ENCODE measurements around the gene ARID2. TPM values are rescaled to one million over a fixed set of nuclear protein-coding genes. Genes with fewer than 3 reads are reported as not detected.

The ARID2 gene
- total RNA-seq, 1 donor from 2014 or later: 21.1 TPM

DNA sequence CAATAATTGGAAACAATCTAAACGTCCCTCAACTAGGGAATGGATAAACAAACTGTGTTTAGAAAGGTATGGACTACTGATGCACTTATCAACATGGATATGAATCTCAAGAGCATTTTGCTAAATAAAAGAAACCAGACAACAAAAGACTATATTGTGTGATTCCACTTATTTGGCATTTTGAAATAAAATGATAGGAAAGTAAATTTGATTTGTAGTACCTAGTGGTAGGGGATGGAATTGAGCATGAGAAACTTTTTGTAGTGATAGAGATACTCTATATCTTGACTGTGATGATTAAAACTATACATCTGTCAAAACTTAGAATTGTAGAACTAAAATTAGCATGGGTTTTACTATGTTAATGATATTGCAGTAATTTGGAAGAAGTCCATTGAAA is 87.1 kb downstream of the ARID2 start:
- TF ChIP-seq, protein P1, sequence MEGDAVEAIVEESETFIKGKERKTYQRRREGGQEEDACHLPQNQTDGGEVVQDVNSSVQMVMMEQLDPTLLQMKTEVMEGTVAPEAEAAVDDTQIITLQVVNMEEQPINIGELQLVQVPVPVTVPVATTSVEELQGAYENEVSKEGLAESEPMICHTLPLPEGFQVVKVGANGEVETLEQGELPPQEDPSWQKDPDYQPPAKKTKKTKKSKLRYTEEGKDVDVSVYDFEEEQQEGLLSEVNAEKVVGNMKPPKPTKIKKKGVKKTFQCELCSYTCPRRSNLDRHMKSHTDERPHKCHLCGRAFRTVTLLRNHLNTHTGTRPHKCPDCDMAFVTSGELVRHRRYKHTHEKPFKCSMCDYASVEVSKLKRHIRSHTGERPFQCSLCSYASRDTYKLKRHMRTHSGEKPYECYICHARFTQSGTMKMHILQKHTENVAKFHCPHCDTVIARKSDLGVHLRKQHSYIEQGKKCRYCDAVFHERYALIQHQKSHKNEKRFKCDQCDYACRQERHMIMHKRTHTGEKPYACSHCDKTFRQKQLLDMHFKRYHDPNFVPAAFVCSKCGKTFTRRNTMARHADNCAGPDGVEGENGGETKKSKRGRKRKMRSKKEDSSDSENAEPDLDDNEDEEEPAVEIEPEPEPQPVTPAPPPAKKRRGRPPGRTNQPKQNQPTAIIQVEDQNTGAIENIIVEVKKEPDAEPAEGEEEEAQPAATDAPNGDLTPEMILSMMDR (IDR thresholded peaks at IDR 0.05; ENCODE audit: insufficient read depth, low read length, poor library complexity, severe bottlenecking): no peak
- no peak for DNase-seq (ENCODE audit: low read depth)
- H3K27me3 ChIP-seq (ENCODE audit: control insufficient read depth, insufficient read depth, low read length): no peaks in the 10 kb centered on the region
- no peak overlapping the region for H3K4me3 ChIP-seq (ENCODE audit: low read depth, low read length)
- no peaks in the 10 kb centered on the region for H3K36me3 ChIP-seq (ENCODE audit: control insufficient read depth, insufficient read depth, low read length)

DNA sequence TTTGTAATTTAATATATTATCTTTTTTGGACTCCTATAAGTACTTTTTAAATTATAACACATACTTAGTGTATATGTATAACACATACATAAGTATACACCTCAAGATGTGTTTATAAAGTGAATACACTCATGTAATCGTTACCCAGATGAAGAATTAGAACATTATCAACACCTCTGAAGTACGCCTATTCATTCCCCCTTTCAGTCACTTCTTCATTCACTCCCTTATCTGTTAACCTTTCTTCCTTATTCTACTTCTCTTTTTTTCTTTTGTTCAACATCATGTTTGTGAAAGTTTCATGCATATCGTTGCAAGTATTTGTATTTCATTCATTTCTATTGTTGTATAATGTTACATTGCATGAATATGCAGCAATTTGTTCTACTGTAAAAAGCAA is 98.5 kb downstream of the ARID2 start:
- no peak for DNase-seq (ENCODE audit: low read depth)
- Histone ChIP-seq H3K36me3 (ENCODE audit: control insufficient read depth, insufficient read depth, low read length) (no peaks in the 10 kb centered on the region), H3K27me3 (ENCODE audit: control insufficient read depth, insufficient read depth, low read length) (no peaks in the 10 kb centered on the region), H3K4me3 (ENCODE audit: low read depth, low read length) (no peak overlapping the region)
- TF ChIP-seq, protein P1 (IDR thresholded peaks at IDR 0.05; ENCODE audit: insufficient read depth, low read length, poor library complexity, severe bottlenecking): no peak

DNA sequence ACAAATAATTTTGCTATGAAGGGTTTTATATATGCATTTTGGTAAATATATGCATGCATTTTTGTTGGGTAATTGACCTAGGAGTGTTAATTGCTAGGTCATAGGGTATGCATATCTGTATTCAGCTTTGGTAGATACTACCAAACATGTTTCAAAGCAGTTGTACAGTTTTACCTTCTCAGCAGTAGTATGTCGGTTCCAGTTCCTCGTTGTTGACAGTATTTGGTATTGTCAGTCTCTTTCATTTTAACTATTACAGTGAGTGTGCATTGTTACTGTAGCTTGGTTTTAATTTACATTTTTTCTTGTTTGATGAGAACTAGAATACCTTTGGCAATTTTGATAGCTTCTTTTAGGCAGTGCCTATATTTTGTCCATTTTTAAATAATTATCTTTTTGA is 98.9 kb downstream of the ARID2 start:
- Histone ChIP-seq H3K27me3 (ENCODE audit: control insufficient read depth, insufficient read depth, low read length) (no peaks in the 10 kb centered on the region), H3K36me3 (ENCODE audit: control insufficient read depth, insufficient read depth, low read length) (no peaks in the 10 kb centered on the region), H3K4me3 (ENCODE audit: low read depth, low read length) (no peak overlapping the region)
- DNase-seq (ENCODE audit: low read depth): no peak
- TF ChIP-seq, protein P1 (IDR thresholded peaks at IDR 0.05; ENCODE audit: insufficient read depth, low read length, poor library complexity, severe bottlenecking): no peak

DNA sequence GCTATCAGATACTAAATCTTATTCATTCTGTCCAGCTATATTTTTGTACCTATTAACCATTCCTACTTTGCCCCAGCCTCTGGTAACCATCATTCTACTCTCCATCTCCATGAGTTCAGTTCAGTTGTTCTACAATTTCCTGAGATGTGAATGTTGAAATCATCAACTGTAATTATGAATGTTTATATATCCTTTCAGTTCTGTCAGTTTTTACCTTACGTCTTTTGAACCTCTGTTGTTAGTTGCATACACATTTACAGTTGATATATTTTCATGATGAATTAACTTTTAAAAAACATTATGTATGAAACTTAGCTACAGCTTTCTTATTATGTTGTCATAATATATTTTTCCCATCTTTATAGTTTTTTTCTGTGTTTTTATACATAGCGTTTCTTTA is 102.1 kb downstream of the ARID2 start:
- no peak for DNase-seq (ENCODE audit: low read depth)
- TF ChIP-seq, protein P1 (IDR thresholded peaks at IDR 0.05; ENCODE audit: insufficient read depth, low read length, poor library complexity, severe bottlenecking): no peak
- Histone ChIP-seq H3K4me3 (ENCODE audit: low read depth, low read length) (no peak overlapping the region), H3K36me3 (ENCODE audit: control insufficient read depth, insufficient read depth, low read length) (no peaks in the 10 kb centered on the region), H3K27me3 (ENCODE audit: control insufficient read depth, insufficient read depth, low read length) (no peaks in the 10 kb centered on the region)

DNA sequence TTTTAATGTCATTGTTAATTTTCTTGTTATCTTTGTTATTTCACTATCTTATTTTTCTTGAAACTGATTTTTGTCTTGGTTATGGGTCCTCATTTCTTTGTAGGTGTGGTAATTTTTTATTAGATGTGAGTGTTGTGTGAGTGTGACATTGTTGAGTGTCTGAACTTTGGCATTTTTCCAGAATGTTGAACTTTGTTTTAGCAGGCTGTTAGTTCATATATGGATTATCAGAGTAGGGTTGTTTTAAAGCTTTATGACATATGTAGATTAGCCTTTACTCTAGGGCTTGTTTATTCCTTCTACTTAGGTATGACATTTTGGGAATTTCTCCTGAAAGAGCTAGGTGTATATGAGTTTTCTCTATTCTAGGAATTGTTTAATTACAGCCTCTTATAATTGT is 103.9 kb downstream of the ARID2 start:
- TF ChIP-seq, protein P1 (IDR thresholded peaks at IDR 0.05; ENCODE audit: insufficient read depth, low read length, poor library complexity, severe bottlenecking): no peak
- Histone ChIP-seq H3K4me3 (ENCODE audit: low read depth, low read length) (no peak overlapping the region), H3K36me3 (ENCODE audit: control insufficient read depth, insufficient read depth, low read length) (no peaks in the 10 kb centered on the region), H3K27me3 (ENCODE audit: control insufficient read depth, insufficient read depth, low read length) (no peaks in the 10 kb centered on the region)
- no peak for DNase-seq (ENCODE audit: low read depth)

DNA sequence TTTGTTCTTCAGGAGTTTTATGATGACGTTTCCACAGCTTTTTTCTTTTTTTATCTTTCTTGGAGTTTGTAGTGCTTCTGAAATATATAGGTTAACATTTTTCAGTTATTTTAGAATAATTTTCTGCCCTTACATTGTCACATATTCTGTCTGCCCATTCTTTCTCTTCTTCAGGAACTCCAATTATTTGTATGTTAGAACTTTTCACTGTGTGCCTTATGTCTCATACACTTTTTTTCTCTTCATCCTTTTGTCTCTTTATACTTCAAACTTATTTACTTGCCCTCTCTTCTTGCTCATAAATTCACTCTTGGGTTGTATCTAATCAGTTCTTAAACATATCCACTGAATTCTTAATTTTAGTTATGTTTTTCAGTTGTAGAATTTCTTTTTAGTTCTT is 105.3 kb downstream of the ARID2 start:
- TF ChIP-seq, protein P1 (IDR thresholded peaks at IDR 0.05; ENCODE audit: insufficient read depth, low read length, poor library complexity, severe bottlenecking): no peak
- no peaks in the 10 kb centered on the region for H3K36me3 ChIP-seq (ENCODE audit: control insufficient read depth, insufficient read depth, low read length)

More for the DNA sequence above, 105.3 kb downstream of the ARID2 start:
- DNase-seq (ENCODE audit: low read depth): no peak
- Histone ChIP-seq H3K27me3 (ENCODE audit: control insufficient read depth, insufficient read depth, low read length) (no peaks in the 10 kb centered on the region), H3K4me3 (ENCODE audit: low read depth, low read length) (no peak overlapping the region)

Measured in kidney epithelial cell (primary cell).